SK-N-MC (cell line): Measurements from ENCODE around the gene GPATCH8.

Source experiments
- DNase-seq: peaks from one replicate; pipeline ENCODE4 v3.0.0-alpha.2; 2011; ENCODE audit warnings: low read depth, low spot score
- H3K27ac ChIP-seq: fragments of 200-600 bp; sonication (generic); 2 replicates; pipeline ENCODE4 v1.5.1; 2016; ENCODE audit warnings: mixed run types
- H3K36me3 ChIP-seq: fragments of 200-600 bp; sonication (generic); 2 replicates; pipeline ENCODE4 v1.6.1; 2017; ENCODE audit warnings: antibody characterized with exemption, low read length, mixed read lengths; ENCODE audit not compliant: insufficient read depth
- H3K4me3 ChIP-seq: fragments of 200-600 bp; sonication (generic); 2 replicates; pipeline ENCODE4 v1.5.1; 2016
- H3K9ac ChIP-seq: fragments of 200-600 bp; sonication (generic); 2 replicates; pipeline ENCODE4 v1.8.0; 2017; ENCODE audit warnings: mixed run types, mixed read lengths; ENCODE audit not compliant: insufficient read length
- H3K9me3 ChIP-seq: fragments of 200-600 bp; sonication (generic); 2 replicates; pipeline ENCODE4 v1.6.1; 2017; ENCODE audit warnings: low read depth, mild to moderate bottlenecking, antibody characterized with exemption, low read length, moderate library complexity, mixed read lengths
- EZH2 ChIP-seq: fragments of 200-600 bp; sonication (generic); IDR thresholded peaks from one replicate; pipeline ENCODE4 v1.6.1; 2017; ENCODE audit warnings: antibody characterized with exemption
- FOXP2 ChIP-seq: optimal IDR thresholded peaks from 2 replicates; pipeline ENCODE3; 2011; ENCODE audit warnings: mild to moderate bottlenecking, moderate library complexity; ENCODE audit not compliant: insufficient read depth; ENCODE audit errors: extremely low read length, control extremely low read depth
- POLR2AphosphoS5 ChIP-seq: IDR thresholded peaks from 2 replicates; pipeline ENCODE4 v1.6.1; 2012; ENCODE audit warnings: mild to moderate bottlenecking, low read depth, low read length, borderline replicate concordance

GPATCH8 gene

GRCh38 chr17:44359458-44360143, 143.6 kb downstream of the GPATCH8 start:
- Histone ChIP-seq H3K9ac (no peak overlapping the region), H3K4me3 (no peak overlapping the region), H3K36me3 (peaks cover 9% of the 10 kb centered on the region; the same call in 1 of the 2 replicates), H3K9me3 (no peaks in the 10 kb centered on the region), H3K27ac (no peak overlapping the region)
- DNase-seq = no peak
- TF ChIP-seq POLR2AphosphoS5 (no peak), EZH2 (no peak), FOXP2 (no peak)

GRCh38 chr17:44359006-44359405, 144.2 kb downstream of the GPATCH8 start:
- TF ChIP-seq EZH2 = no peak
- no peak for TF ChIP-seq FOXP2
- TF ChIP-seq POLR2AphosphoS5 = no peak
- H3K36me3 ChIP-seq = peaks cover 9% of the 10 kb centered on the region; the same call in 1 of the 2 replicates
- H3K27ac ChIP-seq = no peak overlapping the region
- no peak overlapping the region for H3K4me3 ChIP-seq
- H3K9me3 ChIP-seq = no peaks in the 10 kb centered on the region
- DNase-seq = no peak
- H3K9ac ChIP-seq = no peak overlapping the region

DNA sequence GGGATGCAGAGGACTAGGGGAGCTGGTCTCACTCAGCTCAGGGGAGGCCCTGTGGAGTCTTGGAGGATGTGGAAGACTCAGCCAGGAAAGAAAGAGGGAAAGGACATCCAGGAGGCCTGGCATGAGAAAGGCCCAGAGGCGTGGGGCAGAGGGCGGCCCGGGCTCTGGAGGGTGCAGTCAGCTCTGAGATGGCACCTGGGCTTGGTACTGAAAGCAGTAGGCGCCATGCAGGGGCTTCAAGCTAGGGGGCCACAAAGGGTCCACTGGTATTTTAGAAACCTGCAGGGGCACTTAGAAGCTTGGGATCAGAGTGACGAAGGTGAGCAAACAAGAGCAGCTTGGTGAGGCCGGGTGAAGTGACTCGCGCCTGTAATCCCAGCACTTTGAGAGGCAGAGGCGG, 145.1 kb downstream of the GPATCH8 start:
- Histone ChIP-seq H3K9me3 (no peaks in the 10 kb centered on the region), H3K27ac (no peak overlapping the region), H3K36me3 (peaks cover 9% of the 10 kb centered on the region; the same call in 1 of the 2 replicates), H3K9ac (no peak overlapping the region), H3K4me3 (no peak overlapping the region)
- TF ChIP-seq POLR2AphosphoS5 (no peak), FOXP2 (no peak), EZH2 (no peak)
- DNase-seq = no peak

DNA sequence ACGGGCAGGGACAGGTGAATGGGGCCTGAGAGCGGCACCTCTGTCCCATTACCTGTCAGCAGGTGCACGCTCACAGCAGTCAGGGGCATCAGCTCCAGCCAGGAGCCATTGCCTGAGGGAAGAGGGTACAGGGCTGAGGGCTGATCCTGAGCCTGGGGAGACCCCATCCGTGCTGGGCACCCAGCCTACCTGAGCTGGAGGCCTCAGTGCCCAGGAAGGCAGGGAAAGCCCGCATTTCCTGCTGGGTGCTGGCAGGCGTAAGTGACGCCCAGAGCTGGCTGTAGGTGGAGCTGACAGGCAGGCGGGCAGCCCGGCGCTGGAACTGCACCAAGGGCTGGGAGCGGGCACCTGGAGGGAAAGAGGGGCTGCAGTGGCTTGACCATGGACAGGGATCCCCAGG, 147.0 kb downstream of the GPATCH8 start:
- no peak for TF ChIP-seq POLR2AphosphoS5
- TF ChIP-seq EZH2 = no peak
- no peak for TF ChIP-seq FOXP2
- Histone ChIP-seq H3K9me3 (no peaks in the 10 kb centered on the region), H3K9ac (no peak overlapping the region), H3K27ac (no peak overlapping the region), H3K4me3 (no peak overlapping the region), H3K36me3 (peaks cover 9% of the 10 kb centered on the region; the same call in 1 of the 2 replicates)
- DNase-seq = no peak

- Histone ChIP-seq H3K9ac (no peak overlapping the region), H3K4me3 (no peak overlapping the region), H3K9me3 (no peaks in the 10 kb centered on the region), H3K36me3 (peaks cover 9% of the 10 kb centered on the region; the same call in 1 of the 2 replicates), H3K27ac (no peak overlapping the region)
- DNase-seq = no peak
- TF ChIP-seq POLR2AphosphoS5 (no peak), EZH2 (no peak), FOXP2 (no peak)
Measured at GRCh38 chr17:44355642-44356099, 147.5 kb downstream of the GPATCH8 start.

- Histone ChIP-seq H3K9me3 (no peaks in the 10 kb centered on the region), H3K9ac (no peak overlapping the region), H3K36me3 (peaks cover 9% of the 10 kb centered on the region; the same call in 1 of the 2 replicates), H3K4me3 (no peak overlapping the region), H3K27ac (no peak overlapping the region)
- TF ChIP-seq EZH2 (no peak), POLR2AphosphoS5 (no peak), FOXP2 (no peak)
- no peak for DNase-seq
Measured at GRCh38 chr17:44354582-44355561, 148.3 kb downstream of the GPATCH8 start.

DNA sequence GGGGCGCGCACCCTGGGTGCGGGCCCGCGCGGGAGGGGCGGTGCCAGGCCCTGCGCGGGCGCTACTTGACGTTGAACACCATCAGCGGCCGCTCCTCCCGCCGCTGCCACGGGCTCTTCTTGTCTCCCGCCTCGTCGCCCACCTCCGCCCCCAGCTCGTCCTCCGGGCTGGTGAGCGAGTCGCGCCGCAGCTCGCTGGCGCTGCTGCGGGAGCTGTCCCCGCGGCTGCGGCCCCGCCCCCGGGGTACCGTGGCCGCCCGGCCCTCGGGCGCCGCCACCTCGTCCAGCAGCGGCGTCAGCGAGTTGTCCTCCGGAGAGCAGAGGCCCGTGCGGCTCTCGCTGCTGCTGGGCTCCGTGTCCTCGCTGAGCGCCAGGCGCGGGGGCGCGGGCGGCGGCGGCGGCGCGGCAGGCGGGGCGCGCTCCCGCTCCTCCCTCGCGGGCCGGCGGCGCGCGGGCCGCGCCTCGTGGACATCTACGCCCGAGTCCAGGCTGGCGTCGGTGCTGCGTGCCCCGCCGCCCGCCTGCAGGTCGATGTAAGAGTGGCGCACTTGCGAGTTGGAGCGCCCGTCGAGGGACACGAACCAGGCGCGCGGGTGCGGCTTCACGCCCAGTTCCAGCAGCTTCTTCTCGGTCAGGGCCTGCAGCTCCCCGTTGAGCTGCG, 149.4 kb downstream of the GPATCH8 start:
- Histone ChIP-seq H3K9ac (no peak overlapping the region), H3K9me3 (no peaks in the 10 kb centered on the region), H3K36me3 (peaks cover 9% of the 10 kb centered on the region; the same call in 1 of the 2 replicates), H3K4me3 (no peak overlapping the region), H3K27ac (no peak overlapping the region)
- TF ChIP-seq FOXP2 (no peak), POLR2AphosphoS5 (no peak)
- no peak for DNase-seq
